CD4-positive, alpha-beta memory T cell (primary cell): ENCODE measurements around the gene CNOT11. TPM values are rescaled to one million over a fixed set of nuclear protein-coding genes. Genes with fewer than 3 reads are reported as not detected.
"Not testable (repeated sequence)": the region's sequence is repeated elsewhere in the genome, so short reads cannot be mapped to it uniquely, and the experiment has no call there.

Source experiments
- CTCF ChIA-PET: fragments of 350-600 bp; sonication (Branson Sonifier 250); formaldehyde crosslinking; loops from one replicate; lab custom pipeline; 2021; ENCODE audit warnings: inconsistent platforms; ENCODE audit not compliant: partially characterized antibody; lab: Charles Lee
- POLR2A ChIA-PET: fragments of 350-600 bp; sonication (Branson Sonifier 250); formaldehyde crosslinking; loops from one replicate; lab custom pipeline; 2021; ENCODE audit not compliant: partially characterized antibody; lab: Charles Lee
- DNase-seq, 5 donors: peaks; one replicate each; pipeline versions ENCODE4 v3.0.0 to v3.0.0-alpha.2; 2020 to 2022; ENCODE audit warnings: mixed read lengths in 1 of 5
- H3K27ac ChIP-seq: one replicate; pipeline ENCODE4 v1.7.0; 2013; ENCODE audit warnings: low read depth, low read length
- H3K27me3 ChIP-seq: 2 replicates; pipeline ENCODE4 v1.7.0; 2013; ENCODE audit warnings: mild to moderate bottlenecking, low read length, moderate library complexity; ENCODE audit not compliant: insufficient read depth
- H3K36me3 ChIP-seq: 2 replicates; pipeline ENCODE4 v1.7.0; 2013; ENCODE audit warnings: mild to moderate bottlenecking, low read length, moderate library complexity; ENCODE audit not compliant: insufficient read depth
- H3K4me1 ChIP-seq: 2 replicates; pipeline ENCODE4 v1.7.0; 2013; ENCODE audit warnings: mild to moderate bottlenecking, low read length, moderate library complexity; ENCODE audit not compliant: insufficient read depth
- H3K4me3 ChIP-seq, 2 donors: one replicate each; pipeline ENCODE4 v1.7.0; 2013; ENCODE audit warnings: low read length in 2 of 2, mild to moderate bottlenecking in 1 of 2
- H3K9me3 ChIP-seq, 2 donors: one replicate each; pipeline ENCODE4 v1.7.0; 2013; ENCODE audit warnings: low read length in 2 of 2, control low read depth in 1 of 2; ENCODE audit not compliant: control insufficient read depth in 1 of 2
- H3K27ac Mint-ChIP-seq, 7 donors: one replicate each; pipeline ENCODE4 v1.8.0; 2020 to 2021; ENCODE audit warnings: mixed read lengths in 7 of 7, mild to moderate bottlenecking in 6 of 7, inconsistent platforms in 3 of 7, moderate library complexity in 3 of 7
- H3K27me3 Mint-ChIP-seq, 2 donors: one replicate each; pipeline ENCODE4 v1.8.0; 2020 to 2021; ENCODE audit warnings: mixed read lengths in 2 of 2
- H3K36me3 Mint-ChIP-seq, 2 donors: one replicate each; pipeline ENCODE4 v1.8.0; 2020 to 2021; ENCODE audit warnings: mixed read lengths in 2 of 2, inconsistent platforms in 1 of 2, mild to moderate bottlenecking in 1 of 2
- H3K4me1 Mint-ChIP-seq, 4 donors: one replicate each; pipeline ENCODE4 v1.8.0; 2020 to 2021; ENCODE audit warnings: mixed read lengths in 4 of 4, mild to moderate bottlenecking in 1 of 4
- H3K4me3 Mint-ChIP-seq, 8 donors: one replicate each; pipeline ENCODE4 v1.8.0; 2020 to 2021; ENCODE audit warnings: mixed read lengths in 8 of 8, mild to moderate bottlenecking in 7 of 8, moderate library complexity in 6 of 8, inconsistent platforms in 3 of 8
- H3K9me3 Mint-ChIP-seq, 8 donors: one replicate each; pipeline ENCODE4 v1.8.0; 2020 to 2021; ENCODE audit warnings: mixed read lengths in 8 of 8, mild to moderate bottlenecking in 5 of 8, inconsistent platforms in 3 of 8, moderate library complexity in 1 of 8
- intact Hi-C: fragments of 100-400 bp; cut with micrococcal nuclease; formaldehyde crosslinking; loops from one replicate; pipeline ENCODE4 v1.15.1; 2023
- polyA plus RNA-seq, 2 donors: library from polyadenylated mRNA; unstranded; fragments of 300-500 nt; fragmentation: Illumina TruSeq; gene quantifications; one replicate each; pipeline ENCODE4 v1.2.3, GENCODE V29; 2021
- total RNA-seq, 2 experiments: library from RNA; stranded (reverse); gene quantifications; one replicate each; pipeline ENCODE4 v1.2.3, GENCODE V29; 2021

The CNOT11 gene
- total and polyA plus RNA-seq, 4 experiments from 2014 or later, result 53.8 to 75.5 (median 59.5) TPM

DNA sequence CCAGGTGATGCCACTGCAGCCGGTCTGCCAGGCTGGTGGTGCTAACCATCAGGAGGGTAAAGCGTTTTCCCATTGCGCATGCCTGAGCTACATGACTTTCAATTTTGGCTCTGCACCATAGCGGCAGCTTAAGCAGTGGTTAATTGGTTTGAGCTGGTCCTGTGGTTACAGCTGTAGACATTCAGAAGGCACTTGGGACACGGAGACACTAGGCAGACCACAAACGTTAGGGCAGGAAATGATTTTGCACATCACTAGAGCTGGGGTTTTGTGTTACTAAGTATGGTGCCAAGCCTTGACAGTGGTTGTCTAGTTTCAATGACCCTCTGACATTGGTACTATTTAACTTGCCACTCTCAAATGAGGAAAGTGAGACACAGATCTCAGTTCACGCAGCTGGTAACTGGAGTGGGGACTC is 28.9 kb upstream of the CNOT11 start:
- H3K4me3 Mint-ChIP-seq, result peak overlapping the region; percentile 42 to 78 (median 58)
- no peaks in the 10 kb centered on the region for H3K9me3 Mint-ChIP-seq
- H3K4me1 Mint-ChIP-seq, result peaks cover 13 to 16% (median 13%) of the 10 kb centered on the region in 4 donors
- no peak overlapping the region for H3K4me3 ChIP-seq
- H3K36me3 Mint-ChIP-seq, result no peaks in the 10 kb centered on the region
- no peaks in the 10 kb centered on the region for H3K27me3 ChIP-seq
- no peaks in the 10 kb centered on the region for H3K36me3 ChIP-seq
- H3K27ac ChIP-seq, result no peak overlapping the region
- ChIA-PET POLR2A (interaction anchor here (0.7 to 3.2 kb wide), 2 partner anchors 18 to 29 kb away, joined by 4 to 14 read pairs; partner anchors contain the start of gene CNOT11), CTCF (interaction anchor here (0.9 to 1.4 kb wide), 3 partner anchors 16 to 614 kb away, joined by 3 to 7 read pairs (median 3); no protein-coding TSS in a partner anchor)
- no peaks in the 10 kb centered on the region for H3K27me3 Mint-ChIP-seq
- peak overlapping the region; percentile 43 to 91 (median 67) for H3K27ac Mint-ChIP-seq
- intact Hi-C loops, result no loop called here
- no peaks in the 10 kb centered on the region for H3K9me3 ChIP-seq
- peak; percentile 60 to 72 (median 66) for DNase-seq
- H3K4me1 ChIP-seq, result peaks cover 14% of the 10 kb centered on the region

DNA sequence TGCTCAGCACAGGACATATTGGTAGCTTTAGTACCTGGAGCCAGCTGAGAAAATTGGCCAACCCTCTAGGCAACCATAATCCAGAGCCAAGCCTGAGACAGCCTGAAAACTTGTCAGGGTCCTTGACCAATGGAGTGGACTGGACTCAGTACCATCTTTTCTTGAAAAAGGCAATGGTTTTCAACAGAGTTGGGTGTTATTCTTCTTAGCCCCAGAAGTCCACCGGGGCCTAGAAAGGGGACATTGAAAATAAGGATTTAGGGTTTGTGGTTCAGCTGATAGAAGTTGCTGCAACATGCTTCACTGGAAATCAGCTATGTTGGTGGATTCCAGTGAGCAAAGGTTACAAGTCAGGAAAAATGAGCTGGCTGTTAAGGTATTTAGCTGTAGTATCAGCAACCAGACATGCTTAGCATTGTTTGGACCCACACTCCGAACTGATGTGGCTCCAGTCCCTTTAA is 22.1 kb upstream of the CNOT11 start:
- no peak overlapping the region for H3K4me3 Mint-ChIP-seq
- Histone ChIP-seq H3K9me3 (no peaks in the 10 kb centered on the region), H3K27me3 (no peaks in the 10 kb centered on the region), H3K4me3 (no peak overlapping the region), H3K36me3 (no peaks in the 10 kb centered on the region), H3K27ac (no peak overlapping the region), H3K4me1 (no peaks in the 10 kb centered on the region)
- H3K27ac Mint-ChIP-seq, result no peak overlapping the region
- DNase-seq, result no peak
- ChIA-PET POLR2A (no interaction called here), CTCF (interaction anchor here (1.2 kb wide), 1 partner anchor 16 kb away, joined by 3 read pairs; no protein-coding TSS in a partner anchor)
- no peaks in the 10 kb centered on the region for H3K27me3 Mint-ChIP-seq
- intact Hi-C loops, result no loop called here
- H3K4me1 Mint-ChIP-seq, result peaks cover 0 to 1% (median 0%) of the 10 kb centered on the region in 4 donors
- peaks cover 0 to 7% of the 10 kb centered on the region in 2 donors for H3K36me3 Mint-ChIP-seq
- H3K9me3 Mint-ChIP-seq, result no peaks in the 10 kb centered on the region

DNA sequence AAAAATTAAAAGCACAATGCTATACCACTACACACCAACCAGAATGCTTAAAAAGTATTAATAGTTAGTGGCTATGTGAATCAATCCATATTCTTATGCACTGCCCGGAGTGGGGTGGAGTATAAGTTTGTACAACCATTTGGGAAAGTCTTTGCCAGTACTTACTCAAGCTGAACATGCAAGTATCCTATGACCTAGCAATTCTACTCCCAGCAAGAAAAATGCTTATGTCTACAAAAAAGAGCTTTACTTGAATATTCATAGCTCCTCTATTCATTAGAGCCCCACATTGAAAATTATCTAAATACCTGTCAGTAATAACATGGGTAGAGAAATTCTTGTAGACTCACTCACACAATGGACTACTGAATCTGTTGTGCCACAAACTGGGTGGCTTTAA is 21.4 kb upstream of the CNOT11 start:
- no peaks in the 10 kb centered on the region for H3K4me1 ChIP-seq
- ChIA-PET CTCF (interaction anchor here (0.6 kb wide), 1 partner anchor 9 kb away, joined by 3 read pairs; no protein-coding TSS in a partner anchor), POLR2A (no interaction called here)
- peaks cover 0 to 1% (median 0%) of the 10 kb centered on the region in 4 donors for H3K4me1 Mint-ChIP-seq
- H3K9me3 ChIP-seq, result no peaks in the 10 kb centered on the region
- no peak for DNase-seq
- H3K36me3 Mint-ChIP-seq, result peaks cover 0 to 7% of the 10 kb centered on the region in 2 donors
- no peak overlapping the region for H3K27ac ChIP-seq
- intact Hi-C loops, result no loop called here
- H3K4me3 ChIP-seq, result no peak overlapping the region
- no peaks in the 10 kb centered on the region for H3K27me3 Mint-ChIP-seq
- H3K27ac Mint-ChIP-seq, result no peak overlapping the region
- no peaks in the 10 kb centered on the region for H3K36me3 ChIP-seq
- no peak overlapping the region for H3K4me3 Mint-ChIP-seq
- peaks cover 0 to 5% (median 0%) of the 10 kb centered on the region in 8 donors for H3K9me3 Mint-ChIP-seq
- no peaks in the 10 kb centered on the region for H3K27me3 ChIP-seq

- no peak overlapping the region for H3K4me3 ChIP-seq
- POLR2A ChIA-PET, result no interaction called here
- intact Hi-C loops, result no loop called here
- Mint-ChIP-seq H3K36me3 (peaks cover 0 to 7% of the 10 kb centered on the region in 2 donors), H3K9me3 (peaks cover 0 to 5% (median 0%) of the 10 kb centered on the region in 8 donors), H3K4me3 (no peak overlapping the region), H3K27me3 (no peaks in the 10 kb centered on the region), H3K4me1 (peaks cover 0 to 1% (median 0%) of the 10 kb centered on the region in 4 donors), H3K27ac (no peak overlapping the region)
- CTCF ChIA-PET, result no interaction called here
- H3K36me3 ChIP-seq, result no peaks in the 10 kb centered on the region
- no peak for DNase-seq
- H3K27me3 ChIP-seq, result no peaks in the 10 kb centered on the region
- no peaks in the 10 kb centered on the region for H3K9me3 ChIP-seq
- H3K4me1 ChIP-seq, result no peaks in the 10 kb centered on the region
- H3K27ac ChIP-seq, result no peak overlapping the region
Observed at GRCh38 chr2:101231937-101232730, 20.6 kb upstream of the CNOT11 start.

DNA sequence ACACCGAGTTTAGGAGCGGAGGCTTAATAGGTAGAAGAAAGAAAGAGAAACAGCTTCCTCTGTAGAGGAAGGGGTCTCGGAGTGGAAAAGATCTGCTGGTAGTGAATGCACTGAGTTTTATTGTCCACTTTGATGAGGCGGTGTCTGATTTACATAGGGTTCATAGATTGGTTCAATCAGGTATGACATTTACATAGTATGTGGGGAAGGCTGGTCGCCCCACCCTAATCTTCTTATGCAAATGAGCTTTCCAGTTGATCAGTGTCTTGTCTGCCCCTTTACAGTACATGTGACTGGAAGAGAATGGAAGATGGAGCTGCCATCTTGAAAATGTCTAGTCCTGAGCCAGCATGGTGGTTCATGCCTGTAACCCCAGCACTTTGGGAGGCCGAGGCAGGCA is 19.9 kb upstream of the CNOT11 start:
- Mint-ChIP-seq H3K9me3 (peaks cover 0 to 5% (median 0%) of the 10 kb centered on the region in 8 donors), H3K27ac (no peak overlapping the region)
- CTCF ChIA-PET, result no interaction called here

DNA sequence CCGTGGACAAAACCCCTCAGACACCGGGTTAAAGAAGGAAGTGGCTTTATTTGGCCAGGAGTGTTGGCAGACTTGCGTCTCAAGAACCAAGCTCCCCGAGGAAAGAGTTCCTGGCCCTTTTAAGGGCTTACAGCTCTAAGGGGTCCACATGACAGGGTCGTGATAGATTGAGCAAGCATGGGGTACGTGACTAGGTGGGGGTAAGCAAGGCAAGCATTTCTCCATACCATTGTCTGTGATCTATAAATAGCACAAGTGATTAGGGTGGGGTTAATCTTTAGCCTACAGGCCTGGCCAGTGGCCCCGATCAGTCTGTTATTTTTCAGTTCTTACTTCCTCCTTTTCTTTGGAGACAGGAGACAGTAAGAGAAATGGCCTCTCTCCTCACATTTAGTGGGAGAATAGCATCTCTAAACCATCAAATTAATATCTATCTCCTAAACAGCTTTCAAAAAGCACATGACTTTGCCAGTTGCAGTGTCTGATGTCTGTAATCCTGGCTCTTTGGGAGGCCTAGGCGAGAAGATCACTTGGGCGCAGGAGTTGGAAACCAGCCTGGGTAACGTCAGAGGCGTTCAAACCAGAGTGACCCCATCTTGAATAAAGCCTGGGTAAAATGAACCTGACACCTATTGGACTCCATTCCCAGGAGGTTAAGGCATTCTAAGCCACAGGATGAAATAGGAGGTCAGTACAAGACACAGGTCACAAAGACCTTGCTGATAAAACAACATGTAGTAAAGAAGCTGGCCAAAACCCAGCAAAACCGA is 18.3 kb upstream of the CNOT11 start:
- intact Hi-C loops, result no loop called here
- ChIA-PET CTCF (interaction anchor here (1.3 to 1.4 kb wide), 2 partner anchors 19 to 21 kb away, joined by 3 read pairs; no protein-coding TSS in a partner anchor), POLR2A (no interaction called here)
- H3K27ac ChIP-seq, result no peak overlapping the region
- no peaks in the 10 kb centered on the region for H3K4me1 ChIP-seq
- no peak overlapping the region for H3K4me3 ChIP-seq
- no peaks in the 10 kb centered on the region for H3K4me1 Mint-ChIP-seq
- DNase-seq, result no peak
- no peaks in the 10 kb centered on the region for H3K9me3 ChIP-seq
- no peaks in the 10 kb centered on the region for H3K36me3 ChIP-seq
- no peaks in the 10 kb centered on the region for H3K27me3 Mint-ChIP-seq
- H3K4me3 Mint-ChIP-seq, result no peak overlapping the region
- peaks cover 0 to 5% (median 0%) of the 10 kb centered on the region in 8 donors for H3K9me3 Mint-ChIP-seq
- H3K36me3 Mint-ChIP-seq, result peaks cover 0 to 7% of the 10 kb centered on the region in 2 donors
- no peak overlapping the region for H3K27ac Mint-ChIP-seq
- H3K27me3 ChIP-seq, result no peaks in the 10 kb centered on the region

More for the DNA sequence above, 19.9 kb upstream of the CNOT11 start:
- Mint-ChIP-seq H3K4me1 (peaks cover 0 to 1% (median 0%) of the 10 kb centered on the region in 4 donors), H3K4me3 (no peak overlapping the region), H3K27me3 (no peaks in the 10 kb centered on the region), H3K36me3 (peaks cover 0 to 7% of the 10 kb centered on the region in 2 donors)
- Histone ChIP-seq H3K36me3 (no peaks in the 10 kb centered on the region), H3K27me3 (no peaks in the 10 kb centered on the region), H3K4me3 (no peak overlapping the region), H3K9me3 (no peaks in the 10 kb centered on the region), H3K27ac (no peak overlapping the region), H3K4me1 (no peaks in the 10 kb centered on the region)
- POLR2A ChIA-PET, result no interaction called here
- intact Hi-C loops, result no loop called here
- no peak for DNase-seq

GRCh38 chr2:101235956-101236355 is 16.7 kb upstream of the CNOT11 start:
- H3K4me1 ChIP-seq, H3K36me3 ChIP-seq, H3K27me3 ChIP-seq, CTCF ChIA-PET, H3K4me3 ChIP-seq, intact Hi-C loops, H3K36me3 Mint-ChIP-seq, POLR2A ChIA-PET, H3K4me1 Mint-ChIP-seq, H3K27ac ChIP-seq, DNase-seq, H3K4me3 Mint-ChIP-seq, H3K27me3 Mint-ChIP-seq, H3K9me3 ChIP-seq, H3K27ac Mint-ChIP-seq, H3K9me3 Mint-ChIP-seq: not testable (repeated sequence)
